Type B pancreatic cell (in vitro differentiated cells): ENCODE results near the gene PTPRCAP. TPM values are rescaled to one million over a fixed set of nuclear protein-coding genes. Genes with fewer than 3 reads are reported as not detected.

ENCODE experiments used
- DNase-seq: peaks from one replicate; pipeline ENCODE4 v3.0.0; 2021; ENCODE audit warnings: mixed read lengths; ENCODE audit not compliant: unreplicated experiment; ENCODE audit errors: extremely low spot score
- H3K27ac Mint-ChIP-seq: 2 replicates; pipeline ENCODE4 v1.8.0; 2021; ENCODE audit warnings: mild to moderate bottlenecking, mixed read lengths
- H3K27me3 Mint-ChIP-seq: 2 replicates; pipeline ENCODE4 v1.8.0; 2021; ENCODE audit warnings: mixed read lengths
- H3K36me3 Mint-ChIP-seq: 2 replicates; pipeline ENCODE4 v1.8.0; 2021; ENCODE audit warnings: mixed read lengths
- H3K4me1 Mint-ChIP-seq: one replicate; pipeline ENCODE4 v1.8.0; 2021; ENCODE audit warnings: mixed read lengths; ENCODE audit not compliant: unreplicated experiment
- H3K4me3 Mint-ChIP-seq: 2 replicates; pipeline ENCODE4 v1.8.0; 2021; ENCODE audit warnings: mild to moderate bottlenecking, mixed read lengths
- H3K9me3 Mint-ChIP-seq: 2 replicates; pipeline ENCODE4 v1.8.0; 2021; ENCODE audit warnings: mixed read lengths
- total RNA-seq: library from RNA; stranded (reverse); gene quantifications from 2 replicates; pipeline ENCODE4 v1.2.1, GENCODE V29; 2021; ENCODE audit warnings: low replicate concordance
- TF ChIP-seq, protein P1 (sequence below): fragments of 200-600 bp; sonication (generic); conservative IDR thresholded peaks from 2 replicates; pipeline ENCODE4 v1.5.0; 2021; ENCODE audit warnings: antibody characterized with exemption, mild to moderate bottlenecking

The PTPRCAP gene
- total RNA-seq, 1 donor from 2014 or later, result 2.0 TPM

DNA sequence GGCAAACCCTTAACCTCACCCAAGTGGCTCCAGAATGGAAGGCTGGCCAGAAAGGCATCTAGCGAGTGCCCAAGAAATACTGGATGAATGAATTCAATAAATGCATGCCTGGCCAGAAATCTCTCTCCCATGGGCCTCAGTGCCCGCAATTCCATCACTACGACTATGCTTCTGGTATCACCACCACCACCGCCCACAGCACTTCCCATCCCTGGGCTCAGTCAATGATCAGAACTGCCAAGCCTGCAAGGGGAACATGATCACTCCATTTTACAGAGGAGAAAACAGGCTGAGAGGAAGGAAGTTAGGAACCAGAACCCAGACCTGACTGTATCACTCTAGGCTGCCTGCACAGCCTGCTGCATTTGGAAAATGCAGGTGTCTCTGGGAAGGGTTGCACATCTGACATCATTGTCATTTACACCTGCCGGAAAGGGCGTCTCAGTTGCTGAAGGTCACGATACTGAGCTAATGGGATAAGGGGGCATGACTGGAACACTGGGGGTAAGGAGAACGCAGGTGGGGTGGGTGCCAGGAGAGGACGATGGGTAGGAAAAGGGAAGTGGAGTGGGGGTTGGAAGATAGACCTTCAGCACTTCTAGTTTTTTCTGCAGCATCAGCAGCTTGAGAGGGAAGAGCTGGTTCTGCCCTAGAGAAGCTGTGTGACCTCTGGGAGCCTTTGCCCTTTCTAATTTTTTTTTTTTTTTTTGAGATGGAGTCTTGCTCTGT lies 11.8 kb upstream of the PTPRCAP start:
- H3K4me3 Mint-ChIP-seq, result no peak overlapping the region
- H3K4me1 Mint-ChIP-seq, result no peaks in the 10 kb centered on the region
- H3K9me3 Mint-ChIP-seq, result no peaks in the 10 kb centered on the region
- DNase-seq, result no peak
- H3K27ac Mint-ChIP-seq, result no peak overlapping the region
- TF ChIP-seq, protein P1, sequence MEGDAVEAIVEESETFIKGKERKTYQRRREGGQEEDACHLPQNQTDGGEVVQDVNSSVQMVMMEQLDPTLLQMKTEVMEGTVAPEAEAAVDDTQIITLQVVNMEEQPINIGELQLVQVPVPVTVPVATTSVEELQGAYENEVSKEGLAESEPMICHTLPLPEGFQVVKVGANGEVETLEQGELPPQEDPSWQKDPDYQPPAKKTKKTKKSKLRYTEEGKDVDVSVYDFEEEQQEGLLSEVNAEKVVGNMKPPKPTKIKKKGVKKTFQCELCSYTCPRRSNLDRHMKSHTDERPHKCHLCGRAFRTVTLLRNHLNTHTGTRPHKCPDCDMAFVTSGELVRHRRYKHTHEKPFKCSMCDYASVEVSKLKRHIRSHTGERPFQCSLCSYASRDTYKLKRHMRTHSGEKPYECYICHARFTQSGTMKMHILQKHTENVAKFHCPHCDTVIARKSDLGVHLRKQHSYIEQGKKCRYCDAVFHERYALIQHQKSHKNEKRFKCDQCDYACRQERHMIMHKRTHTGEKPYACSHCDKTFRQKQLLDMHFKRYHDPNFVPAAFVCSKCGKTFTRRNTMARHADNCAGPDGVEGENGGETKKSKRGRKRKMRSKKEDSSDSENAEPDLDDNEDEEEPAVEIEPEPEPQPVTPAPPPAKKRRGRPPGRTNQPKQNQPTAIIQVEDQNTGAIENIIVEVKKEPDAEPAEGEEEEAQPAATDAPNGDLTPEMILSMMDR, result no peak
- no peaks in the 10 kb centered on the region for H3K36me3 Mint-ChIP-seq
- no peaks in the 10 kb centered on the region for H3K27me3 Mint-ChIP-seq

DNA sequence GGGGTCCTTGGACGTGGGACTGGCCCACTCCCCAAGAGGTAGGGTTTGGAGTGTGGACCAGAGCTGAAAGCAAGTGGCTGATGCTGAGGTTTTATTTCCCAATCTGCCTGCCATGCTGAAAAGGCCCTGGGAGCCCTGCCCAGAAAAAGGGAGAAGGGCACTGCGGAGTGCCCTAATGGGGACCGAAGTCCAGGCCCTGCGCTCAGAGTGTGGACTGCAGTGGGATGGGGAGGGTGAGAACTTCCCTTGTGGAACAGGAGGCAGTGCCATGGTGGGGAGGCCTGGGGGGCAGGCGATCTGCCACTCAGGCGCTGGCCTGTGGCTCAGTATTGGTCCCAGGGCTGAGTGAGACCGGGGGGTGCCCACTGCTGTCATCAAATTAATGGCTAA lies 10.7 kb upstream of the PTPRCAP start:
- no peak for DNase-seq
- Mint-ChIP-seq H3K9me3 (no peaks in the 10 kb centered on the region), H3K27ac (no peak overlapping the region), H3K4me3 (no peak overlapping the region), H3K27me3 (no peaks in the 10 kb centered on the region), H3K4me1 (no peaks in the 10 kb centered on the region), H3K36me3 (no peaks in the 10 kb centered on the region)
- TF ChIP-seq, protein P1, result no peak

DNA sequence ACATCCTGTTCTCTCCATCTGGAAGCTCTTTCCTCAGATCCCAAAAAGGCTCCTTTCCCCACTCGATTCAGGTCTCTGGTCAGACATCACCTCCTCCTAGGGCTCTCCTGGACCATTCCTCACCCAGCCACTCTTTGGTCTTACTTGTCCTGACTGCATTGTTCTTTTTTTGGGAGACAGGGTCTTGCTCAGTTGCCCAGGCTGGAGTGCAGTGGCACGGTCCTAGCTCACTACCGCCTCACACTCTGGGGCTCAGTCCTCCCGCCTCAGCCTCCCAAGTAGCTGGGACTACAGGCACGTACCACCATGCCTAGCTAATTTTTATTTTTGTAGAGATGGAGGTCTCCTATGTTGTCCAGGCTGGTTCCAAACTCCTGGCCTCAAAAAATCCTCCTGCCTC lies 8.0 kb upstream of the PTPRCAP start:
- no peak for DNase-seq
- Mint-ChIP-seq H3K36me3 (no peaks in the 10 kb centered on the region), H3K27ac (peak overlapping the region; percentile 83), H3K9me3 (no peaks in the 10 kb centered on the region), H3K27me3 (no peaks in the 10 kb centered on the region), H3K4me3 (peak overlapping the region; percentile 69), H3K4me1 (peaks cover 3% of the 10 kb centered on the region)
- TF ChIP-seq, protein P1, result no peak

DNA sequence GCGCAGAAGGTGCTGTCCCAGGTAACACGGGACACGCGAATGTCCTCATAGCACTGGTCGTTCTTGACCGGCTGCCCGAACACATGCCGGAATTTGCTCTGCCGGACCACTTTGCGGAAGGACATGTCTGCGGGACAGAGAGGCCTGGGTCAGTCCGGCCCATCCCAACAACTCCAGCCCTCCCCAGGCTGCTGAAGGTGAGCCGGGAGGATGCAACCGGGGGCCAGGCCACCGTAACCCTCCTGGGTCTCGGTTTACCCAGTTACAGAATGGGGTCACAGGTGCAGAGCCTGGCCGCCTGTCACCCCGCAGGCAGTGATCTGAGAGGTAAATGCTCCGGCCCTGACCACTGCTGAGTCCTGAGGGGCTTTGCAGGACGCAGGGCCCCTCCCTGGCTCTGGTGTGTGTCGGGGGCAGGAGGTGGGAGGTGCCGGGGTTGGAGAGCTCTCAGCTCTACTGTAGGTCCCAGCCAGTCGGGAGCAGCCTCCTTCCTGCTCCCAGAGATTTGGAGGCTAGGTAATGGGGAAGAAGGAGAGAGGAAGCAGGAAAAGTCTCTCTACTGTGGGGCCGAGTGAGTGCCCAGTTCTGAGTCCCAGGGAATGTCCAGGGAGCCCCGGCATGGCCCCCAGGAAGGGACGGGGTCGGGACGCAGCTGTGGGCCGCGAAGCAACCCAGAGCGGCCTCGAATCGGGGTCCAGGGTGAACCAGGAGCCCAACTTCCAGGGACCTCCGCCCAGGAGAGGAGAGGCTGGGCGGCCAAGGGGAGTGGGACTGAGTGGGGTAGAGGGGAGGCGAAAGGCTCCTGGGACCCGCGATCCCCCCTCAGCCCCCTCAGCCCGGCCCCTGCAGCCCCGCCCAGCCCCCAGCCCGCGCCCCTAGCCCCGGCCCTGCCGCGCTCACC lies 5.3 kb upstream of the PTPRCAP start:
- Mint-ChIP-seq H3K4me3 (peak overlapping the region; percentile 88), H3K4me1 (peaks cover 3% of the 10 kb centered on the region), H3K27me3 (no peaks in the 10 kb centered on the region), H3K36me3 (no peaks in the 10 kb centered on the region), H3K27ac (peak overlapping the region; percentile 84), H3K9me3 (no peaks in the 10 kb centered on the region)
- no peak for DNase-seq
- TF ChIP-seq, protein P1, result no peak

DNA sequence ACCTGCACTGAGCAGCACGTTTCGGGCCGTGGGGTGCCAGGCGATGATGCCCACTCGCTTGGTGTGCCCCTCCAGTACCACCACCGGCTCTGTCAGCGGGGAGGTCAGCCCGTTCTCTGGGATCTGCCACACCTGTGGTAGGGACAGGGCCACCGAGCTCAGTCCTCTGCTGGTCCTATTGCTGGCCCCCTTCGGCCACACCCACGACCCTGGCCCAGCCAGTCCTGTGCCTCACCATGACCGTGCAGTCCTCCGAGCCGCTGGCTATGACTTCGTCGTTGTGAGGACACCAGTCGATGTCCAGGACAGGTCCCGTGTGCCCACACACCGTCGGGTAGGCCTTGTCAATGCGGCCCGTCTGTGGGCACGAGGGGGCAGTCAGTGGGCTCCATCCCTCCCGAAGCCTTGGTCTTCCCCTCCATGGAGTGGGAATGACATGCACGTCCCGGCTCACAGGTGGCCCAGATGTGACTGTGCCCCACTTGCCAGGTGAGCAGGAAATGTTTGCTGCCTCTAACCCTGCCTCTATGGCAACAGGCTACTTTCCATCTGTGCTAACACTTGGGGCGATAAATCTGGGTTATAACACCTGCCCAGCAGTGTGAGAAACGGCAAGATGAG lies 4.4 kb upstream of the PTPRCAP start:
- Mint-ChIP-seq H3K4me3 (peak overlapping the region; percentile 88), H3K9me3 (no peaks in the 10 kb centered on the region), H3K4me1 (peaks cover 3% of the 10 kb centered on the region), H3K27me3 (no peaks in the 10 kb centered on the region), H3K36me3 (no peaks in the 10 kb centered on the region), H3K27ac (peak overlapping the region; percentile 84)
- TF ChIP-seq, protein P1, result no peak
- DNase-seq, result no peak
